Measurements from ENCODE around the gene ARHGEF16.

ARHGEF16 gene

GRCh38 chr1:3444298-3444697 is 10.2 kb upstream of the ARHGEF16 start:
- TF ChIP-seq REST (IDR thresholded peaks at IDR 0.05; ENCODE audit: low read depth) (no peak), YY1 (IDR thresholded peaks at IDR 0.05; ENCODE audit: low read depth) (no peak), FOXM1 (IDR thresholded peaks at IDR 0.05; ENCODE audit: borderline replicate concordance, low read depth) (no peak), TAF1 (IDR thresholded peaks at IDR 0.05; ENCODE audit: low read depth) (no peak), ZBTB7A (IDR thresholded peaks at IDR 0.05; ENCODE audit: low read depth) (no peak), RAD21 (IDR thresholded peaks at IDR 0.05; ENCODE audit: low read depth) (no peak), NFIC (IDR thresholded peaks at IDR 0.05) (no peak), CREB1 (IDR thresholded peaks at IDR 0.05; ENCODE audit: low read depth) (no peak), TCF12 (IDR thresholded peaks at IDR 0.05; ENCODE audit: low read depth) (no peak), USF1 (IDR thresholded peaks at IDR 0.05) (no peak), MAX (IDR thresholded peaks at IDR 0.05) (no peak), CEBPB (IDR thresholded peaks at IDR 0.05) (no peak), TEAD4 (IDR thresholded peaks at IDR 0.05) (no peak), EP300 (IDR thresholded peaks at IDR 0.05; ENCODE audit: borderline replicate concordance) (no peak), EGR1 (IDR thresholded peaks at IDR 0.05) (no peak)

- TF ChIP-seq RAD21 (IDR thresholded peaks at IDR 0.05; ENCODE audit: low read depth), result no peak
- no peak for TF ChIP-seq NFIC (IDR thresholded peaks at IDR 0.05)
- TF ChIP-seq USF1 (IDR thresholded peaks at IDR 0.05), result no peak
- no peak for TF ChIP-seq REST (IDR thresholded peaks at IDR 0.05; ENCODE audit: low read depth)
Measured at GRCh38 chr1:3444736-3445135, 9.7 kb upstream of the ARHGEF16 start.

- TF ChIP-seq TAF1 (IDR thresholded peaks at IDR 0.05; ENCODE audit: low read depth), result no peak
- TF ChIP-seq CREB1 (IDR thresholded peaks at IDR 0.05; ENCODE audit: low read depth), result no peak
- TF ChIP-seq YY1 (IDR thresholded peaks at IDR 0.05; ENCODE audit: low read depth), result no peak
- no peak for TF ChIP-seq EGR1 (IDR thresholded peaks at IDR 0.05)
- no peak for TF ChIP-seq RAD21 (IDR thresholded peaks at IDR 0.05; ENCODE audit: low read depth)
- TF ChIP-seq MAX (IDR thresholded peaks at IDR 0.05), result no peak
- no peak for TF ChIP-seq USF1 (IDR thresholded peaks at IDR 0.05)
- no peak for TF ChIP-seq REST (IDR thresholded peaks at IDR 0.05; ENCODE audit: low read depth)
- no peak for TF ChIP-seq NFIC (IDR thresholded peaks at IDR 0.05)
- no peak for TF ChIP-seq TEAD4 (IDR thresholded peaks at IDR 0.05)
- TF ChIP-seq ZBTB7A (IDR thresholded peaks at IDR 0.05; ENCODE audit: low read depth), result no peak
- no peak for TF ChIP-seq FOXM1 (IDR thresholded peaks at IDR 0.05; ENCODE audit: borderline replicate concordance, low read depth)
- TF ChIP-seq TCF12 (IDR thresholded peaks at IDR 0.05; ENCODE audit: low read depth), result no peak
- no peak for TF ChIP-seq EP300 (IDR thresholded peaks at IDR 0.05; ENCODE audit: borderline replicate concordance)
- no peak for TF ChIP-seq CEBPB (IDR thresholded peaks at IDR 0.05)
Measured at GRCh38 chr1:3450202-3450863, 4.1 kb upstream of the ARHGEF16 start.

- TF ChIP-seq EP300 (IDR thresholded peaks at IDR 0.05; ENCODE audit: borderline replicate concordance) (no peak), REST (IDR thresholded peaks at IDR 0.05; ENCODE audit: low read depth) (no peak), EGR1 (IDR thresholded peaks at IDR 0.05) (no peak), TCF12 (IDR thresholded peaks at IDR 0.05; ENCODE audit: low read depth) (no peak), YY1 (IDR thresholded peaks at IDR 0.05; ENCODE audit: low read depth) (no peak)
Measured at GRCh38 chr1:3450983-3451382, 3.5 kb upstream of the ARHGEF16 start.

Measured in Ishikawa (cell line).